HepG2 (cell line): ENCODE data around the gene NFATC2. TPM values are rescaled to one million over a fixed set of nuclear protein-coding genes. Genes with fewer than 3 reads are reported as not detected.

Experiments
- ARID2 ChIP-seq: sonication (generic); formaldehyde crosslinking; IDR thresholded peaks from 2 replicates; pipeline ENCODE4 v1.8.1; 2022; ENCODE audit warnings: mild to moderate bottlenecking, missing genetic modification reagents, borderline replicate concordance
- BCL6 ChIP-seq: IDR thresholded peaks from 2 replicates; pipeline ENCODE4 v1.6.1; 2016; ENCODE audit warnings: missing genetic modification reagents, missing compliant biosample characterization
- CBX5 ChIP-seq: sonication (generic); formaldehyde crosslinking; IDR thresholded peaks from 2 replicates; pipeline ENCODE4 v1.4.0; 2020; ENCODE audit warnings: missing genetic modification reagents, borderline replicate concordance
- HOXA5 ChIP-seq: sonication (generic); formaldehyde crosslinking; IDR thresholded peaks from 2 replicates; pipeline ENCODE4 v1.4.0; 2020; ENCODE audit warnings: missing genetic modification reagents
- KLF12 ChIP-seq: sonication (generic); formaldehyde crosslinking; IDR thresholded peaks from 2 replicates; pipeline ENCODE4 v1.4.0; 2020; ENCODE audit warnings: missing genetic modification reagents, borderline replicate concordance
- MAFF ChIP-seq: IDR thresholded peaks from 2 replicates; pipeline ENCODE4 v1.6.1; 2011; ENCODE audit warnings: low read depth, low read length, improper control_type of control experiment
- MTERF4 ChIP-seq: sonication (generic); formaldehyde crosslinking; IDR thresholded peaks from 2 replicates; pipeline ENCODE4 v1.8.0; 2023; ENCODE audit warnings: mild to moderate bottlenecking, missing genetic modification reagents
- MYNN ChIP-seq: sonication (generic); formaldehyde crosslinking; IDR thresholded peaks from 2 replicates; pipeline ENCODE4 v1.4.0; 2020; ENCODE audit warnings: mild to moderate bottlenecking, low read depth, missing genetic modification reagents
- RFX5 ChIP-seq: IDR thresholded peaks from 2 replicates; pipeline ENCODE4 v1.6.1; 2011; ENCODE audit warnings: low read depth, low read length, improper control_type of control experiment
- SMAD1 ChIP-seq: sonication (generic); formaldehyde crosslinking; IDR thresholded peaks from 2 replicates; pipeline ENCODE4 v1.4.0; 2020; ENCODE audit warnings: missing genetic modification reagents, low read depth, mild to moderate bottlenecking, borderline replicate concordance
- TCF7 ChIP-seq: sonication (generic); IDR thresholded peaks from 2 replicates; pipeline ENCODE4 v1.6.1; 2016; ENCODE audit warnings: antibody characterized with exemption, low read depth
- ZBTB42 ChIP-seq: sonication (generic); formaldehyde crosslinking; IDR thresholded peaks from 2 replicates; pipeline ENCODE4 v1.5.0; 2020; ENCODE audit warnings: mild to moderate bottlenecking, missing genetic modification reagents
- ZBTB44 ChIP-seq: sonication (generic); formaldehyde crosslinking; IDR thresholded peaks from 2 replicates; pipeline ENCODE4 v1.4.0; 2020; ENCODE audit warnings: missing genetic modification reagents
- ZNF235 ChIP-seq: sonication (generic); formaldehyde crosslinking; IDR thresholded peaks from 2 replicates; pipeline ENCODE4 v1.8.1; 2023; ENCODE audit warnings: mild to moderate bottlenecking, missing genetic modification reagents, borderline replicate concordance
- ZNF430 ChIP-seq: sonication (generic); formaldehyde crosslinking; IDR thresholded peaks from 2 replicates; pipeline ENCODE4 v1.9.0; 2021; ENCODE audit warnings: mild to moderate bottlenecking, missing genetic modification reagents
- polyA plus RNA-seq, 8 experiments: library from polyadenylated mRNA; depleted of rRNA in 3 of 8; stranded (reverse) in 7 of 8; unstranded in 1 of 8; fragments of >200 nt; fragmentation: Illumina TruSeq in 4 of 8; extraction: Trizol in 4 of 8; gene quantifications; 2 replicates each; pipeline versions ENCODE4 v1.2.1 to v1.2.3, GENCODE V29; 2011 to 2016; ENCODE audit warnings: low read depth in 4 of 8, missing spikeins in 1 of 8, mixed read lengths in 1 of 8; ENCODE audit not compliant: insufficient read depth in 1 of 8
- total RNA-seq, 5 experiments: library from RNA; depleted of rRNA; stranded (reverse); fragments of >200 nt; fragmentation: Illumina TruSeq; extraction: Trizol; gene quantifications; 2 replicates each; pipeline ENCODE4 v1.2.3, GENCODE V29; 2016; ENCODE audit warnings: low read depth in 1 of 5
- TF ChIP-seq, protein P1 (sequence below): IDR thresholded peaks from 2 replicates; pipeline ENCODE4 v1.6.1; 2016; ENCODE audit warnings: missing compliant biosample characterization, missing genetic modification reagents, borderline replicate concordance
- TF ChIP-seq, protein P2 (sequence below): sonication (generic); formaldehyde crosslinking; IDR thresholded peaks from 2 replicates; pipeline ENCODE4 v1.4.0; 2020; ENCODE audit warnings: missing genetic modification reagents, borderline replicate concordance

NFATC2 gene
- total and polyA plus RNA-seq, 2 of the 13 experiments (the other 11 are each of a cell fraction or from before 2014, with no cell fraction given): 1.9 to 3.3 TPM

- no peak for TF ChIP-seq ZBTB44 (CRISPR knock-in tag)
- peak; percentile 91; the same call in 1 of the 2 replicates for TF ChIP-seq ZNF430 (CRISPR knock-in tag)
- TF ChIP-seq KLF12 (CRISPR knock-in tag): peak; percentile 79; the same call in 1 of the 2 replicates
- no peak for TF ChIP-seq ZNF235 (CRISPR knock-in tag)
- TF ChIP-seq BCL6 (CRISPR knock-in tag): peak; percentile 87
- TF ChIP-seq ARID2 (CRISPR knock-in tag): no peak
- TF ChIP-seq, protein P1, sequence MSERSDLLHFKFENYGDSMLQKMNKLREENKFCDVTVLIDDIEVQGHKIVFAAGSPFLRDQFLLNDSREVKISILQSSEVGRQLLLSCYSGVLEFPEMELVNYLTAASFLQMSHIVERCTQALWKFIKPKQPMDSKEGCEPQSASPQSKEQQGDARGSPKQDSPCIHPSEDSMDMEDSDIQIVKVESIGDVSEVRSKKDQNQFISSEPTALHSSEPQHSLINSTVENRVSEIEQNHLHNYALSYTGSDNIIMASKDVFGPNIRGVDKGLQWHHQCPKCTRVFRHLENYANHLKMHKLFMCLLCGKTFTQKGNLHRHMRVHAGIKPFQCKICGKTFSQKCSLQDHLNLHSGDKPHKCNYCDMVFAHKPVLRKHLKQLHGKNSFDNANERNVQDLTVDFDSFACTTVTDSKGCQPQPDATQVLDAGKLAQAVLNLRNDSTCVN (CRISPR knock-in tag): no peak; the same call in 1 of the 2 replicates
- no peak for TF ChIP-seq CBX5 (CRISPR knock-in tag)
- TF ChIP-seq, protein P2, sequence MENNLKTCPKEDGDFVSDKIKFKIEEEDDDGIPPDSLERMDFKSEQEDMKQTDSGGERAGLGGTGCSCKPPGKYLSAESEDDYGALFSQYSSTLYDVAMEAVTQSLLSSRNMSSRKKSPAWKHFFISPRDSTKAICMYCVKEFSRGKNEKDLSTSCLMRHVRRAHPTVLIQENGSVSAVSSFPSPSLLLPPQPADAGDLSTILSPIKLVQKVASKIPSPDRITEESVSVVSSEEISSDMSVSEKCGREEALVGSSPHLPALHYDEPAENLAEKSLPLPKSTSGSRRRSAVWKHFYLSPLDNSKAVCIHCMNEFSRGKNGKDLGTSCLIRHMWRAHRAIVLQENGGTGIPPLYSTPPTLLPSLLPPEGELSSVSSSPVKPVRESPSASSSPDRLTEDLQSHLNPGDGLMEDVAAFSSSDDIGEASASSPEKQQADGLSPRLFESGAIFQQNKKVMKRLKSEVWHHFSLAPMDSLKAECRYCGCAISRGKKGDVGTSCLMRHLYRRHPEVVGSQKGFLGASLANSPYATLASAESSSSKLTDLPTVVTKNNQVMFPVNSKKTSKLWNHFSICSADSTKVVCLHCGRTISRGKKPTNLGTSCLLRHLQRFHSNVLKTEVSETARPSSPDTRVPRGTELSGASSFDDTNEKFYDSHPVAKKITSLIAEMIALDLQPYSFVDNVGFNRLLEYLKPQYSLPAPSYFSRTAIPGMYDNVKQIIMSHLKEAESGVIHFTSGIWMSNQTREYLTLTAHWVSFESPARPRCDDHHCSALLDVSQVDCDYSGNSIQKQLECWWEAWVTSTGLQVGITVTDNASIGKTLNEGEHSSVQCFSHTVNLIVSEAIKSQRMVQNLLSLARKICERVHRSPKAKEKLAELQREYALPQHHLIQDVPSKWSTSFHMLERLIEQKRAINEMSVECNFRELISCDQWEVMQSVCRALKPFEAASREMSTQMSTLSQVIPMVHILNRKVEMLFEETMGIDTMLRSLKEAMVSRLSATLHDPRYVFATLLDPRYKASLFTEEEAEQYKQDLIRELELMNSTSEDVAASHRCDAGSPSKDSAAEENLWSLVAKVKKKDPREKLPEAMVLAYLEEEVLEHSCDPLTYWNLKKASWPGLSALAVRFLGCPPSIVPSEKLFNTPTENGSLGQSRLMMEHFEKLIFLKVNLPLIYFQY (CRISPR knock-in tag): peak; percentile 13; the same call in 1 of the 2 replicates
- TF ChIP-seq MAFF: no peak
- peak; percentile 73; the same call in 1 of the 2 replicates for TF ChIP-seq HOXA5 (CRISPR knock-in tag)
- no peak for TF ChIP-seq RFX5
- TF ChIP-seq MYNN (CRISPR knock-in tag): no peak
- TF ChIP-seq SMAD1 (CRISPR knock-in tag): no peak; the same call in 1 of the 2 replicates
- no peak for TF ChIP-seq MTERF4 (CRISPR knock-in tag)
- no peak for TF ChIP-seq ZBTB42 (CRISPR knock-in tag)
- peak; percentile 94 for TF ChIP-seq TCF7
These were observed 113.9 kb downstream of the NFATC2 start (continued) for GRCh38 chr20:51428401-51429143.
